Testis (tissue), 3 donors: ENCODE measurements around the gene KLK15. TPM values are rescaled to one million over a fixed set of nuclear protein-coding genes. Genes with fewer than 3 reads are reported as not detected.
"Not testable (repeated sequence)": the region's sequence is repeated elsewhere in the genome, so short reads cannot be mapped to it uniquely, and the experiment has no call there.

ENCODE experiments used
- DNase-seq: peaks from one replicate; pipeline ENCODE4 v3.0.0-alpha.2; 2019
- H3K27ac ChIP-seq, 2 donors: fragments of 200-600 bp; sonication (generic); one replicate each; pipeline ENCODE4 v1.5.1; 2019
- H3K27me3 ChIP-seq: fragments of 200-600 bp; sonication (generic); one replicate; pipeline ENCODE4 v1.5.1; 2019
- H3K36me3 ChIP-seq: fragments of 200-600 bp; sonication (generic); one replicate; pipeline ENCODE4 v1.5.1; 2017; ENCODE audit warnings: low read depth; ENCODE audit errors: missing control alignments
- H3K4me1 ChIP-seq: fragments of 200-600 bp; sonication (generic); one replicate; pipeline ENCODE4 v1.5.1; 2019
- H3K4me3 ChIP-seq, 2 donors: fragments of 200-600 bp; sonication (generic); one replicate each; pipeline ENCODE4 v1.5.1; 2017 to 2019
- H3K9me3 ChIP-seq: fragments of 200-600 bp; sonication (generic); one replicate; pipeline ENCODE4 v1.5.1; 2017
- CTCF ChIP-seq, 3 experiments: fragments of 450-650 bp in 2 of 3; fragments of 200-600 bp in 1 of 3; sonication (generic) in 1 of 3; IDR thresholded peaks; one replicate each; pipeline ENCODE4 v1.5.1; 2016 to 2019; ENCODE audit warnings: antibody characterized with exemption in 3 of 3, mild to moderate bottlenecking in 2 of 3, moderate library complexity in 1 of 3
- POLR2A ChIP-seq: fragments of 450-650 bp; IDR thresholded peaks from one replicate; pipeline ENCODE4 v1.6.1; 2017; ENCODE audit warnings: antibody characterized with exemption, mild to moderate bottlenecking, moderate library complexity
- WGBS, 2 donors: methylation state at CpG; one replicate each; pipeline ENCODE4 v1.1.5; 2018; 5-methylcytosine and 5-hydroxymethylcytosine counted together
- intact Hi-C: fragments of 100-400 bp; cut with DNase I; formaldehyde crosslinking; loops from one replicate; pipeline ENCODE4 v1.15.1; 2023; ENCODE audit warnings: low total_unique reads
- polyA plus RNA-seq: library from polyadenylated mRNA; stranded (reverse); fragments of 350-450 nt; fragmentation: Illumina TruSeq; extraction: RNeasy Lipid Tissue Mini Kit (QIAGEN cat#74804); gene quantifications from one replicate; pipeline ENCODE4 v1.2.3, GENCODE V29; 2014; ENCODE audit warnings: low read depth, low replicate concordance; ENCODE audit not compliant: insufficient read depth
- total RNA-seq, 2 donors: library from RNA; depleted of rRNA; stranded (reverse); fragments of >200 nt; gene quantifications; one replicate each; pipeline ENCODE4 v1.2.3, GENCODE V29; 2016

KLK15 gene
- total and polyA plus RNA-seq, 3 donors from 2014 or later = 5.5 to 9.0 (median 7.4) TPM

DNA sequence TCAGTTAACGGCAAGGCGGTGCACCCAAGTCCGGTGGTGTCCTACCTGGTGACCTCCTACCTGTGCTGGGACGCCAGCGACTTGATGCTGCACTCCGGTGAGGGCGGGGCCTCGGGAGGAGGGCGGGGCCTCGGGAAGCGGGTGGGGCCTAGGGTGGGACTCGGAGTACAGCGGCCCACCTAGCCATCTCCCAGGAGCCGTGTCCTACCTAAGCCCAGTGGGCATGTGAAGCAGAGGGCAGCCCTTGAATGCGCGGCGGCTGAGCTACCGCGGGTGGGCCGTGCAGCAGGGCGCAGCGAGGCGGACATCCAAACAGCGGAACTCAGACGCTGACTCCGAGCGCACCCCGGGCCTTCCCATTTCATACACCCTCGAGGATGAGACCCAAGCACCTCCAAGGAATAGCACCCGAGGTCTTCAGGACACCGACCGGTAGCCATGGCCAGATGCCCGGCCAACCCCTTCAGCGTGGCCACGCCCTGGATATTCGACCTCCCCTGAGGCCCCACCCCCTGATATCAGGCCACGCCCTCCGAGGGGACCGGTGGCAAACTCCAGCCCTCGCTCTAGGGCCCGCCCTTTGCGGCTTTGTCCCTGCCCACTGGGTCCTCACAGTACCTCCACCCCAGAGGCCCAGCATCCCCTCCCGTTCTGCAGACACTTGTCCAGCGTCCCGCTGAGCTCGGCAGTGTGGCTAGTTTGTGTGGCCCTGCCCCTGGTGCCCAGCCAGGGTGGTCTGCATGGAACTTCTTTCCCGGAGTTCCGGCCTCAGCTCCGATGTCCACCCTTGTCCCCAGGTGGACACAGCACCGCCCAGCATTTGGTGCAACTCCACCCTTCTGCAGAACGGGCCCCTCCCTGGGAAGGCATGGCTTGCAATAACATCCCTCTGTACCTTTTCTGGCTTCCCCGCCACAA lies 15.2 kb downstream of the KLK15 start:
- Histone ChIP-seq H3K4me1 (no peaks in the 10 kb centered on the region), H3K27ac (no peak overlapping the region), H3K4me3 (peak overlapping the region in 1 of 2 donors; percentile 51), H3K9me3 (no peaks in the 10 kb centered on the region), H3K27me3 (no peaks in the 10 kb centered on the region), H3K36me3 (no peaks in the 10 kb centered on the region)
- WGBS, 2 donors = 7 to 8% methylated on average over 27 to 49 of the region's 52 CpGs
- TF ChIP-seq CTCF (IDR thresholded peaks at IDR 0.05) = no peak
- TF ChIP-seq POLR2A = no peak
- peak; percentile 55 for DNase-seq
- intact Hi-C loops = no loop called here

GRCh38 chr19:50815439-50815838 lies 17.9 kb downstream of the KLK15 start:
- Histone ChIP-seq H3K9me3 (no peaks in the 10 kb centered on the region), H3K4me3 (no peak overlapping the region), H3K27me3 (no peaks in the 10 kb centered on the region), H3K4me1 (no peaks in the 10 kb centered on the region), H3K27ac (no peak overlapping the region), H3K36me3 (no peaks in the 10 kb centered on the region)
- 80 to 100% methylated on average over 1 of the region's 1 CpG for WGBS, 2 donors
- no peak for TF ChIP-seq CTCF (IDR thresholded peaks at IDR 0.05)
- TF ChIP-seq POLR2A = no peak
- peak; percentile 41 for DNase-seq
- intact Hi-C loops = no loop called here

GRCh38 chr19:50814883-50815282 lies 18.5 kb downstream of the KLK15 start:
- Histone ChIP-seq H3K36me3 (no peaks in the 10 kb centered on the region), H3K27ac (no peak overlapping the region), H3K4me3 (no peak overlapping the region), H3K4me1 (no peaks in the 10 kb centered on the region), H3K27me3 (no peaks in the 10 kb centered on the region), H3K9me3 (no peaks in the 10 kb centered on the region)
- TF ChIP-seq CTCF (IDR thresholded peaks at IDR 0.05) (no peak), POLR2A (no peak)
- WGBS, 2 donors = 77 to 82% methylated on average over 5 of the region's 5 CpGs
- no peak for DNase-seq
- intact Hi-C loops = no loop called here

- Histone ChIP-seq H3K4me1 (no peaks in the 10 kb centered on the region), H3K36me3 (no peaks in the 10 kb centered on the region), H3K27me3 (no peaks in the 10 kb centered on the region), H3K27ac (no peak overlapping the region), H3K9me3 (no peaks in the 10 kb centered on the region), H3K4me3 (no peak overlapping the region)
- intact Hi-C loops = no loop called here
- no peak for TF ChIP-seq POLR2A
- TF ChIP-seq CTCF (IDR thresholded peaks at IDR 0.05) = no peak
- DNase-seq = no peak
- 62 to 74% methylated on average over 3 of the region's 3 CpGs for WGBS, 2 donors
Measured at GRCh38 chr19:50812474-50812873, 20.9 kb downstream of the KLK15 start.

DNA sequence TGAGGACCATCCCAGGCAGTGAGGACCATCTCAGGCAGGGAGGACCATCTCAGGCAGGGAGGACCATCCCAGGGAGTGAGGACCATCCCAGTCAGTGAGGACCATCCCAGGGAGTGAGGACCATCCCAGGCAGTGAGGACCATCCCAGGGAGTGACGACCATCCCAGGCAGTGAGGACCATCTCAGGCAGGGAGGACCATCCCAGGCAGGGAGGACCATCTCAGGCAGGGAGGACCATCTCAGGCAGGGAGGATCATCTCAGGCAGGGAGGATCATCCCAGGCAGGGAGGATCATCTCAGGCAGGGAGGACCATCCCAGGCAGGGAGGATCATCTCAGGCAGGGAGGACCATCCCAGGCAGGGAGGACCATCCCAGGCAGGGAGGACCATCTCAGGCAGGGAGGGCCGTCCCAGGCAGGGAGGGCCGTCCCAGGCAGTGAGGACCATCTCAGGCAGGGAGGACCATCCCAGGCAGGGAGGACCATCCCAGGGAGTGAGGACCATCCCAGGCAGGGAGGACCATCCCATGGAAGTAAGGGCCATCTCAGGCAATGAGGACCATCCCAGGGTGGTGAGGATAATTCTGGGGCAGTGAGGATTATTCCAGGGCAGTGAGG lies 21.6 kb downstream of the KLK15 start:
- H3K27ac ChIP-seq, H3K27me3 ChIP-seq, DNase-seq, H3K36me3 ChIP-seq, H3K9me3 ChIP-seq, H3K4me3 ChIP-seq, H3K4me1 ChIP-seq, intact Hi-C loops: not testable (repeated sequence)
- 51% methylated on average over 3 of the region's 3 CpGs; no CpG with 5 or more reads in 1 of the 2 donors for WGBS, 2 donors
